HG03139 (cell line): ENCODE results near the gene COPZ1.
"Not testable (repeated sequence)": the region's sequence is repeated elsewhere in the genome, so short reads cannot be mapped to it uniquely, and the experiment has no call there.

ENCODE experiments used
- ATAC-seq: cut with Tn5 transposase; IDR thresholded peaks from one replicate; pipeline ENCODE4 v1.9.1; 2021; ENCODE audit not compliant: unreplicated experiment

The COPZ1 gene, protein sequence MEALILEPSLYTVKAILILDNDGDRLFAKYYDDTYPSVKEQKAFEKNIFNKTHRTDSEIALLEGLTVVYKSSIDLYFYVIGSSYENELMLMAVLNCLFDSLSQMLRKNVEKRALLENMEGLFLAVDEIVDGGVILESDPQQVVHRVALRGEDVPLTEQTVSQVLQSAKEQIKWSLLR

DNA sequence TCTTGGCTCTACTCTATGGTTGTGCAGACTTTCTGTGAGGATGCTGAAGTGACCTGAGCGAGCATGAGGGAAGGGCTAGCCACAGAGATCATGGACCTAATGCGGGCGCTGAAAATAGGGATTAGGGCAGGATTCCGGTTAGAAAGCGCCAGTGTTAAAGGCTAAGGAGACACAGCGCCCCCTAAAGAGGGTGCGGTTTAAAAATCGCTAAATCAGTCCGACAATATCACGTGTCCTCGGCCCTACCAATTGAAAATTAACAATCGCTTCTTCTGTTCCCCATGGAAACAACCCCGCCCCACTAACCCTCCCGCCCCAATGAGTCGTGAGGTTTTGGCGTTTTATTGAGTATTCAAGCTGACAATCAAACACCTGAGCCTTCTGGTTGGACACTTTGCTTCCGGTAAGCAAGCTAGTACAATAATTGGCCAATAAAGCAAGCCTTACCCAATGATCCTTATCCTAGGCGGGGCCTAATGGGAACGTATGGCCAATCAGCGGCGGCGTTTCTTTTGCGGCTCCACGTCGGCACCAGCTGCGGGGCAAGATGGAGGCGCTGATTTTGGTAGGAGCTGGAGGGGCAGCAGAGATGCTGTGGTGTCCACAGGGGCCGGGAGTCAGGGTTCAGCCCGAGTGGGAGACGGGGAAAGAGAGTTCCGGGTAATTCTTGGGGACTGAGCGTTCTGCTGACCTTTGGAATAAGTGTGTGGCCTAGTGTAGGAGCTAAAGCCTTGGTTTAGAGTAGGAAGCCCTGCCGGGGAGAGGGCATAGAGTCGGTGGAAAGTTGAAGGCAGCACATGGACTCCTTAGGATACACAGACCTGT, at the start of gene COPZ1:
Gene COPZ1, plus strand, starts transcription at position 515 of the 825 bp plus-strand sequence. Its CDS starts 33 bp downstream, at position 548.
- peak; percentile 98 for ATAC-seq

- ATAC-seq, result no peak
These were observed 48.6 kb upstream of the COPZ1 start for GRCh38 chr12:54276368-54276767.

DNA sequence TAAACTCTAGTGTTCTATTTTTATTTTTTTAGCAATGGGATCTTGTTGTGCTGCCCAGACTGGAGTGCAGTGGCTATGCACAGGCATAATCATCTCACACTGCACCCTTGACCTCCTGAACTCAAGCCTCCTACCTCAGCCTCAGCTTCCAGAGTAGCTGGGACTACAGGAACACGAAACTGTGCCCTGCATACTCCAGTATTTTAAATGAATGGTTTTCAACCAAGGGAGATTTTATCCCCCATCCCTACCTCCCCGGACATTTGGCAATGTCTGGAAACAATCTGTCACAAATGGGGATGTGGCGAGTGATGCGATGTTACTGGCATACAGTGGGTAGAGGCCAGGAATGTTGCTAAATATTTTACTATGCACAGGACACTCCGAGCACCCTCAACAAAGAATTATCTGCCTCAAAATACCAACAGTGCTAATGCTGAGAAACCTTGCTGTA, 47.1 kb upstream of the COPZ1 start:
- ATAC-seq, result no peak

GRCh38 chr12:54279227-54279631, 45.7 kb upstream of the COPZ1 start:
- ATAC-seq, result no peak

DNA sequence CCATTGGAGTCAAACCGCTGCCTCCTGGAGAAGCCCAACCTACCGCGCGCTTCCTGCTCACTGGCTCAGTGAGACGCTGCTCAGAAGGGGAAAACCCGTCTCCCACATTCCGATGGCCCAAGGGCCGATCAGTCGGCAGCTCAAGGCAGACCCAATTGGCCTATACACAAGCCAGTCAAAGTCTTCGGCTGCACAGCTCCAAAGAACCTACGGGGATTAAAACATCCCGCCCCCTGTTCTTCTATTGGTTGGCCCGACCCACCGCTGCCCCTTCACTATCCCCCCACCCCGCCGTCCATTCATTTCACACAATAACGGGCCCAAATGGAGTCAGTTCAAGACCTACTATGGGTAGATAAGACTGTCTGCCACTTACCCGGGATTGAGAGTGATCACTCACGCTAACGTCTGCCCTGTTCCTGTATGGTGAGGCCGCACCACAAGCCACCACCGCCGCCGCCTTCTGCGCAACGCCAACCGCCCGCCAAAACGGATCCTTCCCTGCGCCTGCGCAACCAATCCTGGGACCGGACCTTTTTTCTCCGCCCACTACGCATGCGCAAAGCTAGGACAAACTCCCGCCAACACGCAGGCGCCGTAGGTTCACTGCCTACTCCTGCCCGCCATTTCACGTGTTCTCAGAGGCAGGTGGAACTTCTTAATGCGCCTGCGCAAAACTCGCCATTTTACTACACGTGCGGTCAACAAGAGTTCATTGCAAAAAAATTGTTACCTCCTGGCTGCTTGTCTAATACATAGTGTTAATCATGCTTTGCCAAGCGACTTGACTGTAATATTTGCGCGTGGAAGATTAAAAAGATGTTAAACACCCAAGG, 45.1 kb upstream of the COPZ1 start, which contains the start of gene CBX5:
Gene CBX5, minus strand, starts transcription at position 491 of the 836 bp plus-strand sequence. CDS start 22,472 bp downstream, outside the sequence.
- peak; percentile 66 for ATAC-seq

DNA sequence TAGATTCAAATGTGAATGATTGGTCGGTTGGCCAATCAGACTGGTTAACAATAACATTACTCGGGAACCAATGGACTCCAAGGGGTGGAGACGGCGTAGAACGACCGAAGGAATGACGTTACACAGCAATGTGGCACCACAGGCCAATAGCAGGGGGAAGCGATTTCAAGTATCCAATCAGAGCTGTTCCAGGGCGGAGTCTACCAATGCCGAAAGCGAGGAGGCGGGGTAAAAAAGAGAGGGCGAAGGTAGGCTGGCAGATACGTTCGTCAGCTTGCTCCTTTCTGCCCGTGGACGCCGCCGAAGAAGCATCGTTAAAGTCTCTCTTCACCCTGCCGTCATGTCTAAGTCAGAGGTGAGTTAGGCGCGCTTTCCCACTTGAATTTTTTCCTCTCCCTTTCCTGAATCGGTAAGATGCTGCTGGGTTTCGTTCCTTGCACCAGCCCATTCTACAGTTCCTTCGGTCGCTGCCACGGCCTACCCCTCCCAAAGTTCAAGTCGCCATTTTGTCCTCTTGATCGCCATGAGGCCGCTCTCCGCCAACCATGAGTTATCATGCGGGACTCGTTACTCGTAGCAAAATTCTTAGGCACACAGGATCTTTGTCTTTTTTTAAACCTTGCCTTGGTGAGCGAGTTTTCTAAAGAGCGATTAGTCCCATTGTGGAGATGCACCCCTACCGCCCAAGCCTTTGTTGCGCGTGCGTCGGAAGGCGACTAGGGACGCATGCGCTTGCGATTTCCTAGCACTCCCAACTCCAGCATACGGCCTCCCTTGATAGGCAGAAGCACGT, 44.3 kb upstream of the COPZ1 start, which contains the start of gene HNRNPA1:
Gene HNRNPA1, plus strand, starts transcription at position 259 of the 793 bp plus-strand sequence. Its CDS starts 82 bp downstream, at position 341.
- peak; percentile 89 for ATAC-seq

GRCh38 chr12:54281261-54281638, 43.7 kb upstream of the COPZ1 start:
- ATAC-seq, result not testable (repeated sequence)

GRCh38 chr12:54281694-54282093, 43.2 kb upstream of the COPZ1 start:
- ATAC-seq, result not testable (repeated sequence)

DNA sequence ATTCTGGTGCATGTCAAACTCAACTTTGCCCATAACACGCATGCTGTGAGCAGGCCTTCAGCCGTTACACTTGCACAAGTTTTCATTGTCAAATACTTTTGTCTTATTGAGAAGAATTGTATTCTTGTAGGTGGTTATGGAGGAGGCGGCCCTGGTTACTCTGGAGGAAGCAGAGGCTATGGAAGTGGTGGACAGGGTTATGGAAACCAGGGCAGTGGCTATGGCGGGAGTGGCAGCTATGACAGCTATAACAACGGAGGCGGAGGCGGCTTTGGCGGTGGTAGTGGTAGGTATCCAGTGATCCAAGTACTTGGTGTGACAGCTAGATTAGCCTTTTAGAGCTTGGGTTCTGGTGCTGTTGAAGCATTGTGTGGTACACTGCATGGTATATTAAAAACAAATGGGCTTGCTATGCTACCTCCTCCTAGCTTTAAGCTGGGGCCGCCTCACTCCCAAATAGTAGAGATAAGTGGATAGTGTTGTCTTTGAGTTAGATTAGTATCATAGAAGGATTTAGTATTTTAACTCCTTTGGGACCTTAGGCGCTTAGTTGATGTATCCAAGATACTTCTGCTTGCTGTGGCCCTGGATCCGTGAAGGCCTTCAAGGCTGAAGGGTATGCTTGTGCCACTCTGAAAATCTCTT, 41.9 kb upstream of the COPZ1 start:
- no peak for ATAC-seq

DNA sequence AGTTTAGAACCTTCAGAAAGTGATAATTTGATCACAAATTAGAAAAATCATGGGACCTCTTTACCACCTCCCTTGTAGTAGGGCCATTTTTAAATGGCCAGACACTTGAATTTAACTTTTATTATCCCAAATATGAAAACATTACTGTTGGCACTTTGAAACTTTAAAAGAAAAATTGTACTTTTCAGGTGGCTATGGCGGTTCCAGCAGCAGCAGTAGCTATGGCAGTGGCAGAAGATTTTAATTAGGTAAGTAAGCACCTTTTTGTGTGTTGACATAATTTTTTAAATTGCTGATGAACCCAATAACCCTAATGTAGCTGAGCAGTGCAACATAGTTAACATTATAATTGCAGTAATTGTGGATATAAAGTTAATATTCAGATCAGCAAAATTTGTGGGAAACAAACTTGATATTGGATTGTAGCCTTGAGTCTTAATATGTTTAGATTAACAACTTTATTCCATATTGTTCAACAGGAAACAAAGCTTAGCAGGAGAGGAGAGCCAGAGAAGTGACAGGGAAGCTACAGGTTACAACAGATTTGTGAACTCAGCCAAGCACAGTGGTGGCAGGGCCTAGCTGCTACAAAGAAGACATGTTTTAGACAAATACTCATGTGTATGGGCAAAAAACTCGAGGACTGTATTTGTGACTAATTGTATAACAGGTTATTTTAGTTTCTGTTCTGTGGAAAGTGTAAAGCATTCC, 40.7 kb upstream of the COPZ1 start:
- ATAC-seq, result not testable (repeated sequence)

GRCh38 chr12:54285150-54286041, 39.5 kb upstream of the COPZ1 start:
- no peak for ATAC-seq

DNA sequence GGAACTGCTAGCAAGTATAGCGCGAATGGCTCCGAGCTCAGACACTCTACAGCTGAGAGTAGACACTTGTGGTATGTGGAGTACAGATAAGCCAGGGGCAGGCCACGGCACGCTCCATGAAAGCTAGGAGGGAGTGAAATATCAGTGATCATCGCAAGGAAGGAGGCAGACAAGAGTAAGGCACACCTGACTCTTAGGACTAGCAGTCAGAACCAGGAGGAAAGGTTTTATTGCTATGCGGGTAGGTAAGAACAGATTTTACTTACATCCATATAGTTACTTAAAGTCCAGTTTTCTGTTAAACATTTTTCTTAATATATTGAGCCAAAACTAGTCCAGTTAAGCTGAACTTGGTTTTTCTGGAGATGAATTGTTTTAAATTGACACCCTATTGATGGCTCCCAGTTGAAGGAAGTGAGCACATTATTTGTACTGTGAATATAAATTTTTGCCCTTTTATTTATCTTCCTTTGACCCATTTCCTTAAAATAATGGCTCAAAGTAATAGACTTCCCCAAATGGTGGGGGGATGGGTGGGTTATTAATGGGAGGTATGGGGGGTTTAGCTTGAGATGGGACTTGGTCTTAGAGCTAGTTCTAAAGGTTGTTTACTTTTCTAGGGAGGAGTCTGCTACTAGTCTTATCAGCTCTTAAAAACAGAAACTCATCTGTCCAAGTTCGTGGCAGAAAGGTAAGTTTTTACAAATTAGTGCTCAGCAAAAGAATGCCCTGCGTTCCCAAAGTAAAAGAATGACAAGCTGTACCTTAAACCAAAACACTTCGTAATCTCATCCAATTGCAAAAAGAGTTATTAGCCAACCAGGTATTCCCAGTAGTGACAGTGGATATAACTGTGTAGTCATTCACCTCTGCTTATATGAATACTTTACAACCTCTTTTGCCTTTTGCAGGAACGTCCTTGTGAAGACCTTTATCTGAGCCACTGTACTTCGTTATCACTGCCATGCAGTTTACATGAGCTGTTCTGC, 38.6 kb upstream of the COPZ1 start:
- ATAC-seq, result no peak

DNA sequence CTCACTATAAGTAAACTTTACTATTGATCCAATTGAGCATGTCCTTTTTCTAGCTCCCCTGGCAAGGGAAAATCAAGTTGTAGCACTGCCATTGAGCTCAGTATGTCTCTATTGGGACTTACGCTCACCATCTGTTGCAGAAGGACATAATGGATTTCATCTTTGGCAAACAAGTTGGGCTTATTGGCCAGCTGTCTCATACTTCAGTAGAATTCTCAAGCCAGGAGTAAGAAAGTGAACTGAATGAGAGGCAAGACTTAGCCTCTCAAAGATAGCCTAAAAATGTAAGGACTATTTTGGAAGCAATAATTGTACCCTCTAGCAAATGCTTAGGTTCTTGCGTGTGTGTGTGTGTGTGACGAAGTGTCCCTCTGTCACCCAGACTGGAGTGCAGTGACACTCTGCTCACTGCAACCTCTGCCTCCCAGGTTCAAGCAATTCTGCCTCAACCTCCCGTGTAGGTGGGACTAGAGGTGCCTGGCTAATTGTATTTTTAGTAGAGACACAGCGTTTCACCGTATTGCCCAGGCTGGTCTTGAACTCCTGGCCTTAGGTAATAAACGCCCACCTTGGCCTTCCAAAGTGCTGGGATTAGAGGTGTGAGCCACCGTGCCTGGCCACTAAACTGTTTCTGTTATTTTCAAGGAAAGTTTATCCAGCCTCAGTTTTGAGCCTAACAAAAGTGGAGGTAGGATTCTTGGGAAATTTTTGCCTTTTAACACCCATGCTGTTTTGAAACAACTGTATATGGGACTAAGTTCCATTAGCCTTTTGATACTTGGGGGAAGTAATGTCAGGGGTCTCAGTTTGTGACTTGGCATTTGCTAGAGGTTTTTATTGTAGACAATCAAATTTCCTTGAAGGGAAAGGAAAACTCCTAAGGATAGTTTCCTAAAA, 37.4 kb upstream of the COPZ1 start:
- no peak for ATAC-seq

GRCh38 chr12:54292083-54292930, 32.6 kb upstream of the COPZ1 start:
- no peak for ATAC-seq

DNA sequence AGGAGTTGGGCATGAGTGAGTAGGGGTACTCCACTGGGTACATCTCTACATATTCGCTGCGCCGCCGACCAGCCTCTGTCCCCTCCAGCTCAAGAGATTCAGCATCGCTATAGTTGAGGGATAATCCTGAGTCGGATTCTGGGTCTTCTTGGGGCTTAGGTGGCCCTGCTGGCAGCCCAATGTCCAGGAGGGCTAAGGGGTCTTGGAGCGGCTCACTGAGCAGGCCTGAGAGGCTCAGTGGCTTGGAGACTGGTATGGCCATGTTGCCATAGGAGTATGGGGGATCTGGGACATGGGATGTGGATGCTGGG, 32.0 kb upstream of the COPZ1 start:
- ATAC-seq, result no peak
